Ramos (cell line): ENCODE results near the gene FIS1.
"Not testable (repeated sequence)": the region's sequence is repeated elsewhere in the genome, so short reads cannot be mapped to it uniquely, and the experiment has no call there.

Experiments
- in situ Hi-C: fragments of 300-500 bp; cut with MboI; formaldehyde crosslinking; loops from one replicate; pipeline ENCODE4 v1.14.3; 2022; ENCODE audit warnings: low sequenced_read_pairs; ENCODE audit not compliant: unreplicated experiment

FIS1 gene

GRCh38 chr7:101244375-101245146 lies at the start of gene FIS1:
FIS1 (minus strand) TSS chr7:101245081; CDS start chr7:101245004, 77 bp downstream.
- in situ Hi-C loops: no loop called here

DNA sequence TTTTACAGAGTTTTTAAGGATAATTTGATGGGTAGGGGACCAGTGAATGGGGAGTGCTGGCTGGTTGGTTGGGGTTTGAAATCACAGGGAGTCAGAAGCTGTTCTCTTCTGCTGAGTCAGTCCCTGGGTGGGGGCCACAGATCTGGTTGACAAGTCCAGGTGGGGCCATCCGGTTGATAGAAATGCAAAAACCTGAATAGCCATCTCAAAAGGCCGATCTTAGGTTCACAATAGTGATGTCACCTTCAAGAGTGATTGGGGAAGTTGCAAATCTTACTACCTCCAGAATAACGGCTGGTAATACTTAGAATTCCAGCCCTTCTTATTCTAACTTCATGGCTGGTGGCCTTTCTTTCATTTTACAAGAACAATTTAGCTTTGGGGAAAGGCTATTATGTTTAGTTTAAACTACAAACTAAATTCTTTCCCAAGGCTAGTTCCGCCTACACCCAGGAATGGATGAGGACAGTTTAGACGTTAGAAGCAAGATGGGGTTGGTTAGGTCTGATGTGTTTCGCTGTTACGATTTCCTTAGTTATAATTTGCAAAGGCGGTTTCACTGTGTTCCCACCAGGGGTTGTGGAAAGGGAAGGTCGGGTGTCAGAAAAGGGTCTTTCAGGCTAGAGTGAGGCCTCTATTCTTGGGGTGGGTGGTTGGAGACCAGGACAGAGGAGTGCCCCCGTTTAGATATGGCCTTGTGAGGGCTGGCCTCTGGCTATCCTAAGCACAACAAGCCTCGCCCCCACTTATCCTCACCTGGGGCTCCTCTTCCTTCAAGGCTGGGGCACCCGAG lies 49.4 kb upstream of the FIS1 start:
- in situ Hi-C loops: loop anchor here (10.0 kb wide), 1 partner anchor 399 kb away; the partner anchor contains the start of gene ACHE

GRCh38 chr7:101293069-101294021 lies 48.5 kb upstream of the FIS1 start:
- in situ Hi-C loops: loop anchor here (10.0 kb wide), 1 partner anchor 399 kb away; the partner anchor contains the start of gene ACHE

DNA sequence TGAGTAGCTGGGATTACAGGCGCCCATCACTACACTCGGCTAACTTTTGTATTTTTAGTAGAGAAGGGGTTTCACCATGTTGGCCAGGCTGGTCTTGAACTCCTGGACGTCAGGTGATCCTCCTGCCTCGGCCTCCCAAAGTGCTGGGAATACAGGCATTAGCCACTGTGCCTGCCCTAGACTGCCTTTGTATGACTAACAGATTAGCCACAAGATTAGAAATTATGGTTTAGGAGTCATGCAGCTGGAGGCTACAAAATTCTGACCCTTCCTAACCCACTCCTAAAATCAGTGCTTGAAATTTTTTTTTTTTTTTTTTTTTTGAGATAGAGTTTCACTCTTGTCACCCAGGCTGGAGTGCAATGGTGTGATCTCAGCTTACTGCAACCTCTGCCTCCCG lies 47.7 kb upstream of the FIS1 start:
- in situ Hi-C loops: loop anchor here (10.0 kb wide), 1 partner anchor 398 kb away; the partner anchor contains the start of gene ACHE

GRCh38 chr7:101290186-101291037 lies 45.5 kb upstream of the FIS1 start:
- in situ Hi-C loops: loop anchor here (10.0 kb wide), 1 partner anchor 396 kb away; the partner anchor contains the start of gene ACHE

GRCh38 chr7:101289687-101290086 lies 44.8 kb upstream of the FIS1 start:
- in situ Hi-C loops: loop anchor here (10.0 kb wide), 1 partner anchor 395 kb away; the partner anchor contains the start of gene ACHE

DNA sequence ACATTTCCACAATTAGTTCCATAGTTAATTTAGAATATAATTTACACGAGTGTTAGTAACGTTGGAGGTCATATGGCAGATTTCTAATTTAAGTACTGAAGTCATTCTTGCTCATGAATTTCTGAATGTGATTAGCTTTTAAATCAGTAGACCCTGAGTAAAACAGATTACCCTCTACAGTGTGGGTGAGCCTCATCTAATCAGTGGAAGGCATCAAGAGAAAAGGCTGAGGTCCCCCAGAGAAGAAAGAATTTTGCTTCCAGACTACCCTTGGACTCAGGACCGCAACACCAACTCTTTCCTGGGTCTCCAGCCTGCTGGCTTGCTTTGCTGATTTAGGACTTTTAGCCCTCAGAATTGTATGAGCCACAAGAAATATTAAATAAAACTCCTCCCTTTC lies 43.6 kb upstream of the FIS1 start:
- in situ Hi-C loops: no loop called here

- in situ Hi-C loops: no loop called here
Observed at GRCh38 chr7:101287032-101287431, 42.2 kb upstream of the FIS1 start.

DNA sequence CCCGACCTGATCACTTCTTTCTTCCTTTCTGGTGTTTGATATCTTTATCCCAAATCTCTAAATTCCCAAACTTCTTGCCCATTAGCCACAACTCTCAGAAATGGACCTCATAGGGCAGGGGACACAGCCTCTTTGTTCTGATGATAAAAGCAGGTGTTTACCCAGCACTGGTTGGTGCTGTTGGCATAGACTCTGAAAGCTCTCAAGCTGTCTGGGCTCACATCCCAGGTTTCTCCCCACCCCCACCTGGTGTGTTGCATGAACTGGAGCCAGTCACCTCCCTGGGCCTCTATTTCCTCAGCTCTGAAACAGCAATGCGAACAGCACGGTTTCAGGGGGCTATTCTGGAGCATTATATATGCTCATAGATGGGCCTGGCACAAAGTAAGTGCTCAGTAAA lies 41.0 kb upstream of the FIS1 start:
- in situ Hi-C loops: not testable (repeated sequence)

- in situ Hi-C loops: no loop called here
Observed at GRCh38 chr7:101285171-101285570, 40.3 kb upstream of the FIS1 start.

GRCh38 chr7:101280912-101281311 lies 36.0 kb upstream of the FIS1 start:
- in situ Hi-C loops: not testable (repeated sequence)

- in situ Hi-C loops: loop anchor here (5.0 kb wide), 1 partner anchor 131 kb away; no protein-coding TSS in a partner anchor
Observed at GRCh38 chr7:101278461-101279292, 33.8 kb upstream of the FIS1 start.

GRCh38 chr7:101277155-101277554 lies 32.3 kb upstream of the FIS1 start:
- in situ Hi-C loops: loop anchor here (5.0 kb wide), 1 partner anchor 130 kb away; no protein-coding TSS in a partner anchor

DNA sequence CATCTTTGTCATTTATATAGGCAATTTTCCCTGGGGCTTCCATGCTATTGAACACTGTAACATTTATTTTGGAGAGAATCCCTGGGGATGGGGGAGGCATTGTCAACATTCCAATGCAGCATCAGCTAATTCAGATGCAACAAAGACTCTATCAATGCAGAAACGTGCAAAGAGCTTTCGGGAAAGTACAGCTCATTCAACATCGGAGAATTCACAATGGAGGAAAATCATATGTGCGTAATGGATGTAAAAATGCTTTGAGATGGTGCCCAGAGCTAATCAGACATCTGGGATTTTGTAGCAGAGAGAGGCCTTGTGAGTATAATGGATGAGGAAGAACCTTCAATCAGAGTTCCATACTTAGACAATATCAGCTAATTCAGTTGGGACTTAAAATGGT lies 28.3 kb upstream of the FIS1 start:
- in situ Hi-C loops: no loop called here

GRCh38 chr7:101271021-101271420 lies 26.1 kb upstream of the FIS1 start:
- in situ Hi-C loops: no loop called here

GRCh38 chr7:101269664-101270063 lies 24.8 kb upstream of the FIS1 start:
- in situ Hi-C loops: no loop called here

- in situ Hi-C loops: no loop called here
Observed at GRCh38 chr7:101265622-101266516, 21.0 kb upstream of the FIS1 start.
